G401 (cell line): Measurements from ENCODE around the gene AUTS2. TPM values are rescaled to one million over a fixed set of nuclear protein-coding genes. Genes with fewer than 3 reads are reported as not detected.
A peak's percentile ranks its signal among the peaks of the same experiment; 100 is the strongest.

Experiments
- DNase-seq: peaks from one replicate; pipeline ENCODE4 v3.0.0-alpha.2; 2015; ENCODE audit warnings: low spot score
- in situ Hi-C: cut with HindIII; loops from 2 replicates; pipeline ENCODE4 v1.10.0; 2016; ENCODE audit warnings: low sequenced_read_pairs, mixed read lengths
- total RNA-seq: library from RNA; depleted of rRNA; stranded (reverse); fragments of >200 nt; shearing (Covaris generic); gene quantifications from 2 replicates; pipeline ENCODE4 v1.2.3, GENCODE V29; 2014

Gene AUTS2
- total RNA-seq, 1 experiment from 2014 or later, result 4.4 TPM

- DNase-seq, result no peak
- in situ Hi-C loops, result no loop called here
These were observed 1080.5 kb downstream of the AUTS2 start for GRCh38 chr7:70678621-70679251.

GRCh38 chr7:70679661-70680060 lies 1081.4 kb downstream of the AUTS2 start:
- in situ Hi-C loops, result no loop called here

GRCh38 chr7:70680306-70680705 lies 1082.0 kb downstream of the AUTS2 start:
- in situ Hi-C loops, result no loop called here
- no peak for DNase-seq

More at GRCh38 chr7:70679661-70680060, 1081.4 kb downstream of the AUTS2 start:
- no peak for DNase-seq

GRCh38 chr7:70680743-70681468 lies 1082.6 kb downstream of the AUTS2 start:
- in situ Hi-C loops, result no loop called here
- DNase-seq, result no peak

- in situ Hi-C loops, result no loop called here
- DNase-seq, result no peak
These were observed 1083.4 kb downstream of the AUTS2 start for GRCh38 chr7:70681469-70682350.

GRCh38 chr7:70684173-70684572 lies 1085.9 kb downstream of the AUTS2 start:
- in situ Hi-C loops, result no loop called here

GRCh38 chr7:70693321-70693685 lies 1095.0 kb downstream of the AUTS2 start:
- in situ Hi-C loops, result no loop called here
- DNase-seq, result peak; percentile 12

More at GRCh38 chr7:70684173-70684572, 1085.9 kb downstream of the AUTS2 start:
- no peak for DNase-seq

- peak; percentile 20 for DNase-seq
- in situ Hi-C loops, result no loop called here
These were observed 1095.6 kb downstream of the AUTS2 start for GRCh38 chr7:70693686-70694433.

GRCh38 chr7:70694434-70694970 lies 1096.2 kb downstream of the AUTS2 start:
- peak; percentile 34 for DNase-seq
- in situ Hi-C loops, result no loop called here

GRCh38 chr7:70694971-70695794 lies 1096.9 kb downstream of the AUTS2 start:
- DNase-seq, result no peak
- in situ Hi-C loops, result no loop called here

- no peak for DNase-seq
These were observed 1097.5 kb downstream of the AUTS2 start for GRCh38 chr7:70695795-70696083.

GRCh38 chr7:70696201-70696754 lies 1098.0 kb downstream of the AUTS2 start:
- in situ Hi-C loops, result no loop called here
- no peak for DNase-seq

More at GRCh38 chr7:70695795-70696083, 1097.5 kb downstream of the AUTS2 start:
- in situ Hi-C loops, result no loop called here

GRCh38 chr7:70698219-70698832 lies 1100.1 kb downstream of the AUTS2 start:
- in situ Hi-C loops, result no loop called here
- DNase-seq, result peak; percentile 79

- DNase-seq, result no peak
- in situ Hi-C loops, result no loop called here
These were observed 1101.0 kb downstream of the AUTS2 start for GRCh38 chr7:70699271-70699670.

- in situ Hi-C loops, result no loop called here
- DNase-seq, result no peak
These were observed 1102.0 kb downstream of the AUTS2 start for GRCh38 chr7:70700055-70700940.

- in situ Hi-C loops, result no loop called here
- no peak for DNase-seq
These were observed 1102.7 kb downstream of the AUTS2 start for GRCh38 chr7:70700941-70701425.

- DNase-seq, result no peak
- in situ Hi-C loops, result no loop called here
These were observed 1103.2 kb downstream of the AUTS2 start for GRCh38 chr7:70701477-70701876.
